Cardiac muscle cell (in vitro differentiated cells and primary cell): ENCODE results near the gene NDUFB11. TPM values are rescaled to one million over a fixed set of nuclear protein-coding genes. Genes with fewer than 3 reads are reported as not detected.
A peak's percentile ranks its signal among the peaks of the same experiment; 100 is the strongest.

Source experiments
- DNase-seq, 2 donors: peaks; one replicate each; pipeline versions ENCODE4 v3.0.0 to v3.0.0-alpha.2; 2010 to 2017; ENCODE audit warnings: low read depth in 1 of 2, low spot score in 1 of 2
- H3K27ac ChIP-seq: fragments of 200-600 bp; sonication (generic); 2 replicates; pipeline ENCODE4 v1.5.1; 2016
- H3K27me3 ChIP-seq: fragments of 200-600 bp; sonication (generic); 2 replicates; pipeline ENCODE4 v1.6.0; 2016; ENCODE audit warnings: control low read depth
- H3K36me3 ChIP-seq: fragments of 200-600 bp; sonication (generic); 2 replicates; pipeline ENCODE4 v1.5.1; 2016; ENCODE audit warnings: control low read depth
- H3K4me1 ChIP-seq: fragments of 200-600 bp; sonication (generic); 2 replicates; pipeline ENCODE4 v1.8.1; 2017; ENCODE audit warnings: low read depth, mild to moderate bottlenecking, mixed run types
- H3K4me3 ChIP-seq: fragments of 200-600 bp; sonication (generic); 2 replicates; pipeline ENCODE4 v1.5.1; 2016; ENCODE audit warnings: mild to moderate bottlenecking
- H3K9me3 ChIP-seq: fragments of 200-600 bp; sonication (generic); 2 replicates; pipeline ENCODE4 v1.5.1; 2017; ENCODE audit warnings: low read depth, mild to moderate bottlenecking, control low read depth
- polyA plus RNA-seq: library from polyadenylated mRNA; unstranded; fragments of >200 nt; fragmentation: Nextera tagmentation; extraction: Ambion mirVana; gene quantifications from 2 replicates; pipeline ENCODE4 v1.2.1, GENCODE V29; 2016
- total RNA-seq: library from RNA; depleted of rRNA; stranded (reverse); fragments of >200 nt; gene quantifications from 2 replicates; pipeline ENCODE4 v1.2.3, GENCODE V29; 2016
- TF ChIP-seq, protein P1 (sequence below): IDR thresholded peaks from 2 replicates; pipeline ENCODE4 v1.5.1; 2012; ENCODE audit warnings: low read depth, mild to moderate bottlenecking, low read length

The NDUFB11 gene
- total and polyA plus RNA-seq, 2 experiments from 2014 or later = 87.2 to 269 TPM

DNA sequence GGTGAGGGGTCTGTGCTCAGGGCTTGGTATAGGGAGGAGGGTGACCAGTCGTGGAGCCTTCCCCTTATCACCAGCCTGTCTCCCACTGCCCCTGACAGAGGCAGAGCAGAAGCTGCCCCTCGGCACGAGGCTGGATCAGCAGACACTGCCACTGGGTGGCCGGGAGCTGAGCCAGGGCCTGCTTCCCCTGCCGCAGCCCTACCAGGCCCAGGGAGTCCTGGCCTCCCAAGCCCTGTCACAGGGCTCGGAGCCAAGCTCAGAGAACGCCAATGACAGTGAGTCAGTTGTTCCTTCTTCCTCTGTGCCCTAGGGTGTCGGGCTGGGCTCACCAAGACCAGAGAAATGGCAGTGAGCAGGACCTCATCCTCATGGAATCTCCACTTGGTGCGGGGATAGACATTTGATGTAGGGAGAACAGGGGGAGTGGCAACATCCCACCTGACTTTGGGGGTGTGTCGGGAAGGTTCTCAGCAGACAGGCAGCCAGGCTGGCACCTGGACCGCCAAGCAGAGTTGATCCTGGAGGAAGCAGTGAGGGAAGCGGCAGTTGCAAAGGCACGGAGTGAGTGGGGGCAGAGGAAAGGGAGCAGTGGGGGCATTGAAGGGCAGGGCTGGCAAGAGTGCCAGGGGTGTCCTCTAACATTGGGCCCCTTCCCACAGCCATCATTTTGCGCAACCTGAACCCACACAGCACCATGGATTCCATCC lies 34.9 kb upstream of the NDUFB11 start:
- DNase-seq = peak in 1 of 2 donors; percentile 25
- Histone ChIP-seq H3K36me3 (no peaks in the 10 kb centered on the region), H3K4me1 (no peaks in the 10 kb centered on the region), H3K9me3 (no peaks in the 10 kb centered on the region), H3K27me3 (no peaks in the 10 kb centered on the region), H3K4me3 (no peak overlapping the region), H3K27ac (no peak overlapping the region)
- TF ChIP-seq, protein P1, sequence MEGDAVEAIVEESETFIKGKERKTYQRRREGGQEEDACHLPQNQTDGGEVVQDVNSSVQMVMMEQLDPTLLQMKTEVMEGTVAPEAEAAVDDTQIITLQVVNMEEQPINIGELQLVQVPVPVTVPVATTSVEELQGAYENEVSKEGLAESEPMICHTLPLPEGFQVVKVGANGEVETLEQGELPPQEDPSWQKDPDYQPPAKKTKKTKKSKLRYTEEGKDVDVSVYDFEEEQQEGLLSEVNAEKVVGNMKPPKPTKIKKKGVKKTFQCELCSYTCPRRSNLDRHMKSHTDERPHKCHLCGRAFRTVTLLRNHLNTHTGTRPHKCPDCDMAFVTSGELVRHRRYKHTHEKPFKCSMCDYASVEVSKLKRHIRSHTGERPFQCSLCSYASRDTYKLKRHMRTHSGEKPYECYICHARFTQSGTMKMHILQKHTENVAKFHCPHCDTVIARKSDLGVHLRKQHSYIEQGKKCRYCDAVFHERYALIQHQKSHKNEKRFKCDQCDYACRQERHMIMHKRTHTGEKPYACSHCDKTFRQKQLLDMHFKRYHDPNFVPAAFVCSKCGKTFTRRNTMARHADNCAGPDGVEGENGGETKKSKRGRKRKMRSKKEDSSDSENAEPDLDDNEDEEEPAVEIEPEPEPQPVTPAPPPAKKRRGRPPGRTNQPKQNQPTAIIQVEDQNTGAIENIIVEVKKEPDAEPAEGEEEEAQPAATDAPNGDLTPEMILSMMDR = no peak

DNA sequence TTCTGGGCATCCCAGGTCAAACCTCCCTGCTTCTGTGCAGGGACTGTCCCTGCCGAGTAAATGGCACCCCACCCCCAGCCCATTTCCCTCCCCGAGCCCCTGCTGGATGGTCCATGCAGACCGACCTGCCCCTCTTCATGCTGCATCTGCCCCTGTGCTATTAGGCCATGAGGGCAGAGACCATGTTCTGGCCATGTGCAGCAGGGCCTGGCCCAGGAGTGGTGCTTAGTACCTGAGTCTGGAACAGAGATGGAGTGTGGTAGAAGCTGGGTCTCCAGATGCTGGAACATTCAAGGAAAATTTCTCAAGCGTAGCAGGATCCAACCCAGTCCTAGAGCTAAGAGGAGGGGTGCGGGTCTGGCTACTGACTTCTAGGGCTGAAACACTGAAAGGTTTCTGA lies 33.8 kb upstream of the NDUFB11 start:
- DNase-seq = no peak
- Histone ChIP-seq H3K36me3 (no peaks in the 10 kb centered on the region), H3K27me3 (no peaks in the 10 kb centered on the region), H3K27ac (no peak overlapping the region), H3K4me3 (no peak overlapping the region), H3K4me1 (no peaks in the 10 kb centered on the region), H3K9me3 (no peaks in the 10 kb centered on the region)
- TF ChIP-seq, protein P1 = no peak

DNA sequence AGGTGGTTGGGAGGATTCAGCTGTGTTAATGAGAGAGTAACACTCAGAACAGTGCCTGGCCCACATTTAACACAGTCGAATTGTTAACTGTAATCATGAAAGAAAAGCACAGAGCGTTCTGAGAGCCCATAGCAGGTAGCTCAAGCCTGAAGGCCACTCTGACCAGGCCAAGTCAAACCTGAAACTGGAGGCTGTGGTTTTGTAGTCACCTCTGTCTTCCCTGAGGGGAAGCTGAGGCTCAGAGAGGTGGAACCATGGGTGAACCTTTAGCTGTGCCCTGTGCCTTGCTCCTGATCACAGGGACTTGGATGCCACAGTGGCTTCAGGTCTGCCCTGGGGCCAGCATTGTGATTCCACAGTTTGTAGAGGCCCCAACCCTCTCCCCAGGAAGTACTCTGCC lies 32.6 kb upstream of the NDUFB11 start:
- no peak for DNase-seq
- Histone ChIP-seq H3K36me3 (no peaks in the 10 kb centered on the region), H3K9me3 (no peaks in the 10 kb centered on the region), H3K27me3 (no peaks in the 10 kb centered on the region), H3K4me3 (no peak overlapping the region), H3K4me1 (no peaks in the 10 kb centered on the region), H3K27ac (no peak overlapping the region)
- TF ChIP-seq, protein P1 = no peak

DNA sequence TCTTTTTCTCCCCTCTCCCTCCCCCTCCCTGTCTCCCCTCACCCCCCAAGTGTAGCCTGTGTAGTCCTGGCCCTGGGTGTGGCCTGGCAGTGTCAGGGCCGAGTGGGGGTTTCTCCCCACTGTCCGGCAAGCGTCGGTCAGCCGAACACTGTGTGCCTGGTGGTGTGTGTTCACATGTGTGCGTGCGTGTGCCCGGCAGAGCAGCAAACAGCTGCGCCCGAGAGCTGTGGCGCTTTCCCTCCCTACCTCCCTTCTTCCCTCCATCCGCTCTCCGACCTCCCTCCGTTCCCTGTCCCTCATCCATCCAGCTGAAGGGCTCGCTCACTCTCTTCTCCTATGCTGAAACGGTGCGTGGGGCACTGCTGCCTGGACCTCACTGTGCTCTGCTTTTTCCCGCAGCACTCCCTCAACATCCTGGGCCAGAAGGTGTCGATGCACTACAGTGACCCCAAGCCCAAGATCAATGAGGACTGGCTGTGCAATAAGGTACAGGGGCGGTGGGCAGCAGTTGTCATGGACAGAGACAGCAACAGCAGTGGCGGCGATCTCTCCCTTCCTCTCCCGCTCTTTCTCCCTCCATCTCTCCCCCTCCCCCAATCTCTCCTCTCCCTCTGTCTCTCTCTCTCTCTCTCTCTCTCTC lies 31.7 kb upstream of the NDUFB11 start:
- H3K4me1 ChIP-seq = no peaks in the 10 kb centered on the region
- TF ChIP-seq, protein P1 = no peak
- H3K27me3 ChIP-seq = no peaks in the 10 kb centered on the region
- H3K9me3 ChIP-seq = no peaks in the 10 kb centered on the region
- H3K4me3 ChIP-seq = no peak overlapping the region
- no peak overlapping the region for H3K27ac ChIP-seq
- no peaks in the 10 kb centered on the region for H3K36me3 ChIP-seq
- DNase-seq = no peak

DNA sequence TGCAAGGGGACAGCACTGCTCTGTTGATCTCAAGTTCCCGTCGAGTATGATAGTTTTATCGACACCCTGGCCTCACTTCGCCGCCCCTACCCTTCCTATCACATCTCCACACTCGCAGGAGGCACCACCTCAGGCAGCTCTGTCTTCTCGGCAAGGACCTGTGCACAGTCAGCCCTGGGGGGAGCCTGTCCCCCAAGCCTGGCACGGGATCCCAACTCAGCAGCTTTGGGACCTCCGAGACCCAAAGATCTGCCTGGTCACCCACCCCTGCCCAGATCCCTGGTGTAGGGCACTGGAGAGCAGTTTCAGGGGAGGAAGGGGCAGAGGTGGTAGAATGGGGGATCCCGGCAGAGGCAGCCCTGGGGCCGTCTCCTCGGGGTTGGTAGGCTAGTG lies 31.1 kb upstream of the NDUFB11 start:
- DNase-seq = no peak
- no peaks in the 10 kb centered on the region for H3K4me1 ChIP-seq
- no peaks in the 10 kb centered on the region for H3K27me3 ChIP-seq
- H3K9me3 ChIP-seq = no peaks in the 10 kb centered on the region
- H3K36me3 ChIP-seq = no peaks in the 10 kb centered on the region
- H3K27ac ChIP-seq = no peak overlapping the region
- TF ChIP-seq, protein P1 = no peak
- H3K4me3 ChIP-seq = no peak overlapping the region
